OCI-LY3 (cell line): ENCODE data around the gene SLC8A1.

Source experiments
- CTCF ChIP-seq: fragments of 200-600, 300-600 bp; sonication (generic); IDR thresholded peaks from 2 replicates; pipeline ENCODE4 v1.5.1; 2014; ENCODE audit warnings: antibody characterized with exemption, low read length, low read depth
- EZH2phosphoT487 ChIP-seq: fragments of 200-600 bp; shearing (Covaris generic); IDR thresholded peaks from 2 replicates; pipeline ENCODE4 v1.6.1; 2018; ENCODE audit warnings: antibody characterized with exemption, mixed run types, low read depth

- no peak for TF ChIP-seq CTCF
- TF ChIP-seq EZH2phosphoT487, result no peak
These were observed 11.2 kb upstream of the SLC8A1 start for GRCh38 chr2:40463112-40463511.
